Measurements from ENCODE around the gene PICK1.
"Not testable (repeated sequence)": the region's sequence is repeated elsewhere in the genome, so short reads cannot be mapped to it uniquely, and the experiment has no call there.

Gene PICK1

GRCh38 chr22:38036392-38037062, 20.7 kb upstream of the PICK1 start:
- DNase-seq (ENCODE audit: low read depth): no peak
- TF ChIP-seq CTCF (IDR thresholded peaks at IDR 0.05; ENCODE audit: low read depth, low read length, missing control alignments): no peak
- H3K4me3 ChIP-seq (ENCODE audit: low read depth, low read length): no peak overlapping the region

- DNase-seq (ENCODE audit: low read depth); H3K4me3 ChIP-seq (ENCODE audit: low read depth, low read length): not testable (repeated sequence)
Measured at GRCh38 chr22:38037367-38038150, 19.6 kb upstream of the PICK1 start.

GRCh38 chr22:38038426-38038825, 18.8 kb upstream of the PICK1 start:
- DNase-seq (ENCODE audit: low read depth): no peak
- TF ChIP-seq CTCF (IDR thresholded peaks at IDR 0.05; ENCODE audit: low read depth, low read length, missing control alignments): no peak
- no peak overlapping the region for H3K4me3 ChIP-seq (ENCODE audit: low read depth, low read length)

GRCh38 chr22:38038890-38039812, 18.1 kb upstream of the PICK1 start:
- no peak overlapping the region for H3K4me3 ChIP-seq (ENCODE audit: low read depth, low read length)
- no peak for DNase-seq (ENCODE audit: low read depth)
- no peak for TF ChIP-seq CTCF (IDR thresholded peaks at IDR 0.05; ENCODE audit: low read depth, low read length, missing control alignments)

- H3K4me3 ChIP-seq (ENCODE audit: low read depth, low read length): no peak overlapping the region
- no peak for DNase-seq (ENCODE audit: low read depth)
- TF ChIP-seq CTCF (IDR thresholded peaks at IDR 0.05; ENCODE audit: low read depth, low read length, missing control alignments): no peak
Measured at GRCh38 chr22:38040953-38041759, 16.0 kb upstream of the PICK1 start.

- TF ChIP-seq CTCF (IDR thresholded peaks at IDR 0.05; ENCODE audit: low read depth, low read length, missing control alignments): no peak
- no peak overlapping the region for H3K4me3 ChIP-seq (ENCODE audit: low read depth, low read length)
- no peak for DNase-seq (ENCODE audit: low read depth)
Measured at GRCh38 chr22:38041760-38042487, 15.3 kb upstream of the PICK1 start.

All from GM12864 (cell line).